A549 (cell line): ENCODE measurements around the gene PTPN14. TPM values are rescaled to one million over a fixed set of nuclear protein-coding genes. Genes with fewer than 3 reads are reported as not detected.

Source experiments
- ATAC-seq, 2 experiments: fragments of 200-7000 bp in 1 of 2; fragments of >200 bp in 1 of 2; cut with Nextera tagmentation in 1 of 2; cut with Tn5 transposase in 1 of 2; 3 replicates each; pipeline versions ENCODE4 v1.8.0 to v1.9.1; 2018 to 2020; ENCODE audit warnings: mild to moderate bottlenecking in 1 of 2, moderate library complexity in 1 of 2
- CTCF ChIA-PET: fragments of 300-600 bp; sonication (Branson Sonifier 250); formaldehyde crosslinking; extraction: SDS; loops from one replicate; lab custom pipeline; 2021; ENCODE audit warnings: antibody characterized with exemption, inconsistent platforms; lab: Yijun Ruan, JAX
- POLR2A ChIA-PET: fragments of 350-600 bp; formaldehyde crosslinking; extraction: SDS; loops from one replicate; lab custom pipeline; 2021; ENCODE audit warnings: antibody characterized with exemption, inconsistent platforms; lab: Yijun Ruan, JAX
- DNase-seq, 2 experiments: peaks; one replicate each; pipeline versions ENCODE4 v3.0.0 to v3.0.0-alpha.2; 2011 to 2016; ENCODE audit warnings: low read depth in 1 of 2, low spot score in 1 of 2
- FAIRE-seq: peaks from 2 replicates; lab custom pipeline; 2011; peaks lifted over from hg19 to GRCh38; lab: Jason Lieb, UNC
- H3K27ac ChIP-seq, 2 experiments: fragments of >200 bp; sonication (Bioruptor Twin); formaldehyde crosslinking; 3 replicates each; pipeline ENCODE4 v1.5.1; 2016 to 2017
- H3K4me1 ChIP-seq: fragments of >200 bp; sonication (Bioruptor Twin); formaldehyde crosslinking; 3 replicates; pipeline ENCODE4 v1.6.1; 2016
- H3K4me2 ChIP-seq: fragments of >200 bp; sonication (Bioruptor Twin); formaldehyde crosslinking; 3 replicates; pipeline ENCODE4 v1.6.1; 2016
- H3K4me3 ChIP-seq: fragments of >200 bp; sonication (Bioruptor Twin); formaldehyde crosslinking; 3 replicates; pipeline ENCODE4 v1.5.1; 2016
- H3K9me3 ChIP-seq: fragments of >200 bp; sonication (Bioruptor Twin); formaldehyde crosslinking; 3 replicates; pipeline ENCODE4 v1.6.1; 2016
- CHD4 ChIP-seq: fragments of 200-600 bp; sonication (generic); IDR thresholded peaks from 2 replicates; pipeline ENCODE4 v1.6.1; 2016; ENCODE audit warnings: antibody characterized with exemption, mild to moderate bottlenecking, borderline replicate concordance
- EHMT2 ChIP-seq: fragments of 200-600 bp; sonication (generic); IDR thresholded peaks from 2 replicates; pipeline ENCODE4 v1.6.1; 2016; ENCODE audit warnings: antibody characterized with exemption, low read depth, mild to moderate bottlenecking, moderate library complexity
- FOSL2 ChIP-seq, 2 experiments: fragments of 450-650 bp in 1 of 2; fragments of >200 bp in 1 of 2; sonication (Bioruptor Twin) in 1 of 2; formaldehyde crosslinking; IDR thresholded peaks; 2 replicates each; pipeline versions ENCODE4 v1.5.0 to v1.6.1; 2016 to 2020; ENCODE audit warnings: mild to moderate bottlenecking in 1 of 2, moderate library complexity in 1 of 2
- GATA3 ChIP-seq: IDR thresholded peaks from 2 replicates; pipeline ENCODE4 v1.6.1; 2012; ENCODE audit warnings: borderline replicate concordance
- HDAC2 ChIP-seq: fragments of 200-600 bp; sonication (generic); IDR thresholded peaks from 2 replicates; pipeline ENCODE4 v1.6.1; 2016
- HES2 ChIP-seq: fragments of >200 bp; sonication (Bioruptor Twin); formaldehyde crosslinking; IDR thresholded peaks from 2 replicates; pipeline ENCODE4 v1.6.1; 2016
- HEYL ChIP-seq: fragments of 250-450 bp; sonication (Bioruptor Pico); IDR thresholded peaks from 2 replicates; pipeline ENCODE4 v1.8.0; 2021; ENCODE audit warnings: mild to moderate bottlenecking, moderate library complexity
- HMGXB4 ChIP-seq: fragments of 250-450 bp; sonication (Bioruptor Pico); IDR thresholded peaks from 2 replicates; pipeline ENCODE4 v1.5.0; 2021; ENCODE audit warnings: mild to moderate bottlenecking, moderate library complexity, borderline replicate concordance
- HOXA7 ChIP-seq: fragments of 250-450 bp; sonication (Bioruptor Pico); IDR thresholded peaks from 2 replicates; pipeline ENCODE4 v1.5.0; 2020; ENCODE audit warnings: mild to moderate bottlenecking, moderate library complexity
- HOXB5 ChIP-seq: fragments of 250-450 bp; sonication (Bioruptor Pico); IDR thresholded peaks from 2 replicates; pipeline ENCODE4 v1.5.0; 2020; ENCODE audit warnings: mild to moderate bottlenecking, moderate library complexity
- JUN ChIP-seq, 2 experiments: fragments of >200 bp; sonication (Bioruptor Twin); formaldehyde crosslinking; IDR thresholded peaks; 2 replicates in 1 of 2; 3 replicates in 1 of 2; pipeline ENCODE4 v1.6.1; 2016 to 2017
- JUNB ChIP-seq: fragments of >200 bp; sonication (Bioruptor Twin); formaldehyde crosslinking; IDR thresholded peaks from 2 replicates; pipeline ENCODE4 v1.6.1; 2016
- KDM1A ChIP-seq: fragments of 200-600 bp; sonication (generic); IDR thresholded peaks from 2 replicates; pipeline ENCODE4 v1.6.1; 2016; ENCODE audit warnings: low read depth, mild to moderate bottlenecking
- MAFK ChIP-seq: fragments of 450-650 bp; IDR thresholded peaks from 2 replicates; pipeline ENCODE4 v1.6.1; 2014; ENCODE audit not compliant: partially characterized antibody
- NR3C1 ChIP-seq: fragments of >200 bp; sonication (Bioruptor Twin); formaldehyde crosslinking; IDR thresholded peaks from 3 replicates; pipeline ENCODE4 v1.6.1; 2017
- PHF8 ChIP-seq: fragments of 200-600 bp; sonication (generic); IDR thresholded peaks from 2 replicates; pipeline ENCODE4 v1.6.1; 2016; ENCODE audit warnings: low read depth, mild to moderate bottlenecking, antibody characterized with exemption, moderate library complexity, borderline replicate concordance
- POLR2AphosphoS2 ChIP-seq: conservative IDR thresholded peaks from 2 replicates; pipeline ENCODE4 v1.6.1; 2012; ENCODE audit warnings: low read length, improper control_type of control experiment, inconsistent platforms
- RARB ChIP-seq: fragments of 250-450 bp; sonication (Bioruptor Pico); IDR thresholded peaks from 2 replicates; pipeline ENCODE4 v1.8.0; 2021; ENCODE audit warnings: mild to moderate bottlenecking, moderate library complexity
- RCOR1 ChIP-seq: fragments of 150-350 bp; IDR thresholded peaks from 2 replicates; pipeline ENCODE4 v1.6.1; 2014; ENCODE audit warnings: antibody characterized with exemption, low read length, low read depth
- RNF2 ChIP-seq: fragments of 200-600 bp; sonication (generic); IDR thresholded peaks from 2 replicates; pipeline ENCODE4 v1.6.1; 2016; ENCODE audit warnings: low read depth, mild to moderate bottlenecking, antibody characterized with exemption, moderate library complexity, borderline replicate concordance
- SMC3 ChIP-seq: fragments of >200 bp; sonication (Bioruptor Twin); formaldehyde crosslinking; IDR thresholded peaks from 3 replicates; pipeline ENCODE4 v1.6.1; 2018; ENCODE audit warnings: inconsistent platforms
- SREBF2 ChIP-seq: fragments of 450-650 bp; IDR thresholded peaks from 2 replicates; pipeline ENCODE4 v1.6.1; 2014; ENCODE audit warnings: mild to moderate bottlenecking, moderate library complexity
- ZC3H11A ChIP-seq: fragments of 450-650 bp; IDR thresholded peaks from 2 replicates; pipeline ENCODE4 v1.6.1; 2014; ENCODE audit warnings: antibody characterized with exemption, mild to moderate bottlenecking
- ZNF302 ChIP-seq: fragments of 250-450 bp; sonication (Bioruptor Pico); IDR thresholded peaks from 2 replicates; pipeline ENCODE4 v1.9.0; 2021; ENCODE audit warnings: inconsistent platforms, mild to moderate bottlenecking, moderate library complexity
- WGBS: methylation state at CpG from one replicate; pipeline ENCODE4 v1.1.6; 2017; ENCODE audit errors: missing lambda C conversion rate; 5-methylcytosine and 5-hydroxymethylcytosine counted together
- polyA plus RNA-seq, 4 experiments: library from polyadenylated mRNA; depleted of rRNA in 3 of 4; stranded (reverse); fragments of >200 nt; fragmentation: RNase III in 1 of 4; extraction: RNeasy Plus Mini Kit Qiagen cat#74134 plus additional on column Dnase treatment in 1 of 4; gene quantifications; 2 replicates in 3 of 4; 3 replicates in 1 of 4; pipeline ENCODE4 v1.2.3, GENCODE V29; 2011 to 2017

PTPN14 gene
- polyA plus RNA-seq, 2 of the 4 experiments (the other 2 are of a cell fraction) = 9.2 to 10.0 TPM

- no peak for TF ChIP-seq RNF2
- no peak for TF ChIP-seq EHMT2
- TF ChIP-seq SMC3 = no peak
- TF ChIP-seq MAFK = no peak
- TF ChIP-seq ZC3H11A = no peak
- TF ChIP-seq RARB = no peak
- TF ChIP-seq JUNB = no peak
- no peak for TF ChIP-seq HES2
- no peak for TF ChIP-seq HOXA7 (CRISPR knock-in tag)
- no peak for TF ChIP-seq HMGXB4 (CRISPR knock-in tag)
- TF ChIP-seq RCOR1 = no peak
- no peak for TF ChIP-seq HDAC2
Measured at GRCh38 chr1:214587165-214587564, 35.8 kb upstream of the PTPN14 start (continued).

GRCh38 chr1:214586621-214587020 is 35.2 kb upstream of the PTPN14 start:
- no peak for TF ChIP-seq JUNB
- no peak for TF ChIP-seq FOSL2 (IDR thresholded peaks at IDR 0.05)
- TF ChIP-seq FOSL2 (CRISPR knock-in tag; IDR thresholded peaks at IDR 0.05) = no peak
- TF ChIP-seq ZC3H11A = no peak
- TF ChIP-seq JUN (IDR thresholded peaks at IDR 0.05) = no peak
- no peak for TF ChIP-seq RNF2
- TF ChIP-seq PHF8 = no peak
- TF ChIP-seq RCOR1 = no peak
- no peak for TF ChIP-seq HEYL (CRISPR knock-in tag)
- TF ChIP-seq SREBF2 = no peak
- TF ChIP-seq KDM1A = no peak
- no peak for TF ChIP-seq POLR2AphosphoS2
- TF ChIP-seq NR3C1 = no peak
- no peak for TF ChIP-seq GATA3
- no peak for TF ChIP-seq CHD4
- TF ChIP-seq HOXB5 (CRISPR knock-in tag) = no peak
- no peak for TF ChIP-seq ZNF302 (CRISPR knock-in tag)
- TF ChIP-seq RARB = no peak
- WGBS = 79% methylated on average over 3 of the region's 3 CpGs
- DNase-seq (no peak), FAIRE-seq (no peak), ATAC-seq (no peak)
- H3K4me1 ChIP-seq = peaks cover 30% of the 10 kb centered on the region
- no peak overlapping the region for H3K4me3 ChIP-seq
- no peaks in the 10 kb centered on the region for H3K9me3 ChIP-seq
- no peak overlapping the region for H3K27ac ChIP-seq
- POLR2A ChIA-PET = interaction anchor here (1.9 kb wide), 1 partner anchor 255 kb away, joined by 5 read pairs; no protein-coding TSS in a partner anchor
- CTCF ChIA-PET = interaction anchor here (1.6 to 26.0 kb wide), 11 partner anchors 8 to 325 kb away, joined by 3 to 515 read pairs (median 15); partner anchors contain the start of gene PTPN14
- no peak overlapping the region for H3K4me2 ChIP-seq
